Measurements from ENCODE around the gene ELOVL4.

DNA sequence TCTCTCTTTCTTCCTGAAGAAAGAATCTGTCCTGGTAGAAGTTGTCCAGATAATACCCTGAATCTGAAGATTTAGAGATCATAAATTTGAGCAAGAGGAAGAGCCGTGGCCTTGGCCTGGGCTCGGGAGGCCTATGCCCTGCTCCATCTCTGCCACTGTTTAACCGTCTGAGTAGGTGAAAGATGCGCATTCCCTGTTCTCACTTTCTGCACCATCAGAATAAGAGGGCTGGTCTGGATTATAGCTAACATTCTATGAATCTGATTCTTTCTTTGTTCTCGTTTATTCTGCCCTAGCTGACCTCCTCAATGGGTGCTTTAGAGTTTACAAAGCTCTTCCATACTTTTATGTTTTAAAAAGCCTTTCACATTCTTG lies 51.3 kb downstream of the ELOVL4 start:
- no peak for TF ChIP-seq EP300 (IDR thresholded peaks at IDR 0.05)
- TF ChIP-seq, protein P1, sequence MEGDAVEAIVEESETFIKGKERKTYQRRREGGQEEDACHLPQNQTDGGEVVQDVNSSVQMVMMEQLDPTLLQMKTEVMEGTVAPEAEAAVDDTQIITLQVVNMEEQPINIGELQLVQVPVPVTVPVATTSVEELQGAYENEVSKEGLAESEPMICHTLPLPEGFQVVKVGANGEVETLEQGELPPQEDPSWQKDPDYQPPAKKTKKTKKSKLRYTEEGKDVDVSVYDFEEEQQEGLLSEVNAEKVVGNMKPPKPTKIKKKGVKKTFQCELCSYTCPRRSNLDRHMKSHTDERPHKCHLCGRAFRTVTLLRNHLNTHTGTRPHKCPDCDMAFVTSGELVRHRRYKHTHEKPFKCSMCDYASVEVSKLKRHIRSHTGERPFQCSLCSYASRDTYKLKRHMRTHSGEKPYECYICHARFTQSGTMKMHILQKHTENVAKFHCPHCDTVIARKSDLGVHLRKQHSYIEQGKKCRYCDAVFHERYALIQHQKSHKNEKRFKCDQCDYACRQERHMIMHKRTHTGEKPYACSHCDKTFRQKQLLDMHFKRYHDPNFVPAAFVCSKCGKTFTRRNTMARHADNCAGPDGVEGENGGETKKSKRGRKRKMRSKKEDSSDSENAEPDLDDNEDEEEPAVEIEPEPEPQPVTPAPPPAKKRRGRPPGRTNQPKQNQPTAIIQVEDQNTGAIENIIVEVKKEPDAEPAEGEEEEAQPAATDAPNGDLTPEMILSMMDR (IDR thresholded peaks at IDR 0.05): no peak
